Fibroblast of pulmonary artery (primary cell): ENCODE results near the gene EGFL6.

Source experiments
- DNase-seq: peaks from one replicate; pipeline ENCODE4 v3.0.0-alpha.2; 2010; ENCODE audit warnings: low read depth
- H3K4me3 ChIP-seq: replicated peaks from 2 replicates; pipeline ENCODE4 v1.5.1; 2011; ENCODE audit warnings: low read depth, mild to moderate bottlenecking, control low read depth, low read length, moderate library complexity
- TF ChIP-seq, protein P1 (sequence below): IDR thresholded peaks from 2 replicates; pipeline ENCODE4 v1.5.1; 2011; ENCODE audit warnings: mild to moderate bottlenecking, control low read depth, low read length, inconsistent platforms; ENCODE audit errors: missing control alignments

The EGFL6 gene

DNA sequence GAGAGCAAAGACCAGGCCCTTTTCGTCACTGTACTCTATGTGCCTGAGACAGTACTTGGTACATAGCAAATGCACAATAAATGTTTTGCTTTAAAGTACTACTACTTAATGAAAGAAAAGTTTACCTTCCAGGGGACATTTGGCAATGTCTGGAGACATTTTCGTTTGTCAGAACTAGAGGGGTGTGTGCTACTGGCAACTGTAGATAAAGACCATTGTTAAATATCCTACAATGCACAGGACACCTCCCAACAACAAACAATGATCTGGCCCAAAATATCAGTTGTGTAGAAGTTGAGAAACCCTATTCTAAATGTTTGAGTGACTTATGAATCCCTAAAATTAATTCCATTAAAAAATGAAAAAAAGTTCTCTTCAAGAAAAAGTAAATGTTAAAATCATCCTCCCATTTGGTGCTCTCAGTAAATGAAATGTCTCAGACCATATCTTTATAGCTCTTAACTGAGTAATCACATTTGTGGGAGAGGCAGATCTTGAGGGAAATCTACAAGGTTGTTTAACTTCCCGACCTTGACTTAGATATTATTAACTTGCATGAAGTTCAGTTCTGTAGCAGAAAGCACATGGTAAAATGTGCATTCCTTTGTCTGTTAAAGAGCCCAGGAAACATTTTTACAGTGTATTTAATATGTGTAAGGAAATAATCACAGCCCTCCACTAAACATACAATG lies 18.5 kb downstream of the EGFL6 start:
- no peak overlapping the region for H3K4me3 ChIP-seq
- no peak for DNase-seq

DNA sequence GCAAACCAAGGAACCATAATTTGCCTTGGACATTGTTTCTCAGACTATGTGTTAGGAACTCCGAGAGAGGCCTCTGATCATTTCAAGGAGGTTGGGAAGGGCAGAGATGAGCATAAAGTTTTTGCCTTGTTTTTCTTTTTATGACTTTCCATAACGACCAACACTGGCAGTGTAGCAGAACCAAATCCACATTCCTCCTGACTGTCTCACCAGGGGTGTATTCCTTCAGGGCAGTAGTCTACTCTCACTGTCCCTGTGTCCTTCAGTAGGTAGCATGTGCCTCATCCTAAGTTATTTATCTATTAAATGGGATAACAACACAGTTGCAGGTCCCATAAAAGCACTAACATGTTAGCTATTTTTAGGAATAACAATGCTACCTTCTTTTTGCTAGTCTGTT lies 20.8 kb downstream of the EGFL6 start:
- DNase-seq = no peak
- TF ChIP-seq, protein P1, sequence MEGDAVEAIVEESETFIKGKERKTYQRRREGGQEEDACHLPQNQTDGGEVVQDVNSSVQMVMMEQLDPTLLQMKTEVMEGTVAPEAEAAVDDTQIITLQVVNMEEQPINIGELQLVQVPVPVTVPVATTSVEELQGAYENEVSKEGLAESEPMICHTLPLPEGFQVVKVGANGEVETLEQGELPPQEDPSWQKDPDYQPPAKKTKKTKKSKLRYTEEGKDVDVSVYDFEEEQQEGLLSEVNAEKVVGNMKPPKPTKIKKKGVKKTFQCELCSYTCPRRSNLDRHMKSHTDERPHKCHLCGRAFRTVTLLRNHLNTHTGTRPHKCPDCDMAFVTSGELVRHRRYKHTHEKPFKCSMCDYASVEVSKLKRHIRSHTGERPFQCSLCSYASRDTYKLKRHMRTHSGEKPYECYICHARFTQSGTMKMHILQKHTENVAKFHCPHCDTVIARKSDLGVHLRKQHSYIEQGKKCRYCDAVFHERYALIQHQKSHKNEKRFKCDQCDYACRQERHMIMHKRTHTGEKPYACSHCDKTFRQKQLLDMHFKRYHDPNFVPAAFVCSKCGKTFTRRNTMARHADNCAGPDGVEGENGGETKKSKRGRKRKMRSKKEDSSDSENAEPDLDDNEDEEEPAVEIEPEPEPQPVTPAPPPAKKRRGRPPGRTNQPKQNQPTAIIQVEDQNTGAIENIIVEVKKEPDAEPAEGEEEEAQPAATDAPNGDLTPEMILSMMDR = no peak
- H3K4me3 ChIP-seq = no peak overlapping the region

More for the DNA sequence above, 18.5 kb downstream of the EGFL6 start:
- TF ChIP-seq, protein P1 = no peak

DNA sequence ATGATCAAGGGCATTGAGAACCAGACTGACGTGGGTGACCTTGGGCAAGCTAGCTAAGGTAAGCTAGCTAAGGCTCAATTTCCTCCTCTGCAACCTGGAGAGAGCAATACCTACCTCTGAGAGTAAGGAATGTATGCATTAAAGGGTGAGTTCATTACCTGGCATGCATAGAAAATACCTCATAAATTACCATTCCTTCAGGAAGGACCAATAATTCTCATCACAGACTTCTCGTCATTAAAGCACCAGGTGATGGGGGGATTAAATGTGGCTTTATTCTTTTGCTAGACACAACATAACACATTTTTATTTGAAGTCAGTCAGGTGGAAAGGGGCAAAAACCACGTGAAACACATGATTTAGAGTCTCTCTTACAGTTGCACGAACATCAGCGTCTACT lies 21.5 kb downstream of the EGFL6 start:
- H3K4me3 ChIP-seq = no peak overlapping the region
- no peak for DNase-seq
- TF ChIP-seq, protein P1 = no peak

DNA sequence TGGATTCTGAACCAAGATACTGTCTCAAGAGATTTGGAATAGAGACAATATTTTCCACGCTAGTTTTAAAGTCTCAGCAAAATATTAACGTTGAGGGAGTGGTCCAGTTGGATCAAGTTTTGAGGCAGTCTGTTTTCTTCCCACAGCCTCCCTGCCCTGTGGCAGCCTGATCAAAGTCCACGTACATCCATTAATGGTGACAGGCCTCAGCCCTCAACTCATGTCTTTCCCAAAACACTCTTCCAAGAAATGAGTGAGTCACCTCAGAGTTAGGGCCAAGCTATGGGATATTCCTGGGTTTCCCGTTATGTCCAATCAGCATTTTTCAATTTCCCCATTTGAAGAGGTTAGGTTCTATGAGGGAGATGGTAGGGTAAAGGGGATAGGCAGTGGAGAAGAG lies 28.5 kb downstream of the EGFL6 start:
- TF ChIP-seq, protein P1 = no peak
- DNase-seq = peak; percentile 36
- no peak overlapping the region for H3K4me3 ChIP-seq

DNA sequence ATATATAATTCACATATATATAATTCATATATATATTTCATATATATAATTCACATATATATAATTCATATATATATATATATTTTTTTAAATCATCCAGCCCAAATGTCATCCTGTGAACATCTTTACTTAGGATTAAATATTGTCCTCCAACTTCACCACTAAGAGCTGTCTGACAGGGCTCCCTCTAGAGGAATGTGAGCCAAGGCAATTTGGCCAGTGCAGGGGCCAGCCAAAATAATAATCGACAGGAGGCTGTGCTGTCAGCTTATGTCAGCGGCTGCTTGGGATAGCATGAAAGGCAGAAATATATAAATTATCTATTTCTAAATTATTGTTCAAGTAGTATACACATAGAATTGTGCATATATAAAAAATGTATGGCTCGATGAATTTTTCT lies 29.5 kb downstream of the EGFL6 start:
- TF ChIP-seq, protein P1 = peak; percentile 24
- no peak overlapping the region for H3K4me3 ChIP-seq
- DNase-seq = peak; percentile 2

DNA sequence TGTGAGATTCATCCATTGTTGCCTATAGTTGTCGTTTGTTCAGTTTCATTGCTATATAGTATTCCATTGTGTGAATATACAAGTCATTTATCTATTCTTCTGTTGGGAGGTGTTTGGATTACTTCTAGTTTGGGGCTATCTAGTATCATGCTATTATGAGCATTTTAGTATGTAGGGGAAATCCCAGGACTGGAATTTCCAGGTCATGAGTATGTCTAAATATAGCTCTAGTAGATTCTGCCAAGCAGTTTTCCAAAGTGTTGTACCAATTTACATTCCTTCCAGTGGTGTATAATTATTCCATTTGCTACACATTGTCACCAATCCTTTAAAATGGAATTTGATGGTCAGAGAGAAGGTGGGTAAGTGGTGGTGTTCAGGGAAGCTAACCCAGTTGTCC lies 30.1 kb downstream of the EGFL6 start:
- no peak overlapping the region for H3K4me3 ChIP-seq
- TF ChIP-seq, protein P1 = no peak
- DNase-seq = peak; percentile 16

DNA sequence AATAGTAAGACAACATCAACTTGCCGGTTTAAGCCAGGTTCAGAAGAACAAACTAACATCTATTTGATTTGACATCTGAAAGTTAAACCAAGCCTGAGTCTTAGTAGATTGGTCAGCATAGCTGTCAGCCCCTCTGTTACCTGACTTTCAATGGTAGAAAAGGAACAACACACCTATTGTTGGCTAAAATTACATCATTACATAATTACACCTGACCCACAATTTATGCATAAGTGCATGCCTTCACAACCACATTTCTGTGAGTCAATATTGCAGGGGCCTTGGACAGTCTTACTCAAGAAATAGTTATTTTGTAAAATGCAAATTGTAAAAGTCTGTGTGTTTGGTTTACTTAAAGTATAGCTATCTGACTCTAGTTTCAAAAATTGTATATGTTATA lies 36.2 kb downstream of the EGFL6 start:
- no peak overlapping the region for H3K4me3 ChIP-seq
- TF ChIP-seq, protein P1 = no peak
- no peak for DNase-seq
